HUES6 (cell line): ENCODE measurements around the gene CRYGS.

Source experiments
- H3K27ac ChIP-seq: 2 replicates; pipeline ENCODE4 v1.7.0; 2013; ENCODE audit warnings: low read depth, mild to moderate bottlenecking, low read length, inconsistent platforms
- H3K27me3 ChIP-seq: 2 replicates; pipeline ENCODE4 v1.6.1; 2013; ENCODE audit warnings: low read length; ENCODE audit not compliant: control insufficient read depth, insufficient read depth
- H3K36me3 ChIP-seq: 2 replicates; pipeline ENCODE4 v1.6.1; 2013; ENCODE audit warnings: low read length; ENCODE audit not compliant: control insufficient read depth, insufficient read depth
- H3K4me1 ChIP-seq: 2 replicates; pipeline ENCODE4 v1.6.1; 2013; ENCODE audit warnings: low read length; ENCODE audit not compliant: control insufficient read depth, insufficient read depth
- H3K4me3 ChIP-seq: 2 replicates; pipeline ENCODE4 v1.5.1; 2013; ENCODE audit warnings: low read depth, low read length
- H3K9ac ChIP-seq: one replicate; pipeline ENCODE4 v1.6.1; 2013; ENCODE audit warnings: mild to moderate bottlenecking, low read length
- H3K9me3 ChIP-seq: 2 replicates; pipeline ENCODE4 v1.6.1; 2013; ENCODE audit warnings: low read depth, low read length; ENCODE audit not compliant: control insufficient read depth, insufficient read depth

Gene CRYGS

DNA sequence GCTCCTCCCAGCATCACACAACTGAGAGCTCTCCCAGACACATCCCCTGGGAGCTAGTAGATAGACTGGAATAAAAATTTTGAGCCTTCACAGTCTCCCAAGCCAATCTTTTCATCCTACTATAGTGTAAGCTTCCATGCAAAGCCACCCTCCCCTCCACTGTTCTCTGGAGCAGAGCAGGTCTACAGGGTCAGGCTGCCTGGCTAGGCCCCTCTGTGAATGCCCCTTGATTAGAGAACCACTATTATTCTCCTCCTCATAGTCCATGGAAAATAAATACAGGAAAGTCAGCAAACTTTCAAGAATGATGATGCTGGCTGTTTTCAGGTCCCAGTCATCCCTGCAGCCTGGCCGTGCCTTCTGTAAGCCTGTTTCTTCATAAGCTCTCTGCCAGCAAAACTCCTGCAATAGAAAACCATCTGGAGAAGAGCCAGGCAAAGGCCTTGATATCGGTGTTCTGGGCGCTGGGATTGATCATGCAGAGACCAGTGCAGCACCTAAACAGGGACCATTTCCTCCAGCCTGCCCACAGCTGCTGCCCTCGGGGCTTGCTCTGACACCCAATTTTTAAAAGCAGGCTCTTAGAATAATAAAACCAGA, 51.7 kb downstream of the CRYGS start:
- Histone ChIP-seq H3K36me3 (no peaks in the 10 kb centered on the region), H3K4me3 (no peak overlapping the region), H3K9me3 (no peaks in the 10 kb centered on the region), H3K27me3 (no peaks in the 10 kb centered on the region), H3K27ac (no peak overlapping the region), H3K9ac (no peak overlapping the region), H3K4me1 (peaks cover 6% of the 10 kb centered on the region; the same call in 1 of the 2 replicates)

DNA sequence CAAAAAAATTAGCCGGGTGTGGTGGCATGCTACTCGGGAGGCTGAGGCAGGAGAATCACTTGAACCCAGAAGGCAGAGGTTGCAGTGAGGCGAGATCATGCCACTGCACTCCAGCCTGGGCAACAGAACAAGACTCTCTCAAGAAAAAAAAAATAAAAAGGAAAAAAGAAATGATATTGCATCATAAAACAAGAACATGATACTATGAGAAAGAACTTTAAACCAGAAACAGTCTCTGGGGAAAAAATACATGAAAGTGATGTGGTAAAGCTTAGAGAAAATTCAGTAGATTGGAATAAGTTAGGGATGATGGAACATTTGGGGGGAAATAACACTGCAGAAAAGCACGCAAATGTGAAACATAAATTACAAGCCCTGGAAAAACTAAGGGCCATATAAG, 54.7 kb downstream of the CRYGS start:
- H3K4me1 ChIP-seq = peaks cover 8% of the 10 kb centered on the region; the same call in 1 of the 2 replicates
- H3K36me3 ChIP-seq = no peaks in the 10 kb centered on the region
- no peak overlapping the region for H3K27ac ChIP-seq
- H3K4me3 ChIP-seq = no peak overlapping the region
- no peaks in the 10 kb centered on the region for H3K9me3 ChIP-seq
- H3K27me3 ChIP-seq = no peaks in the 10 kb centered on the region
- H3K9ac ChIP-seq = no peak overlapping the region
